Measurements from ENCODE around the gene RUFY3. TPM values are rescaled to one million over a fixed set of nuclear protein-coding genes. Genes with fewer than 3 reads are reported as not detected.

RUFY3 gene
- polyA plus RNA-seq, 2 of the 4 experiments (the other 2 are of a cell fraction), result 8.1 to 20.8 TPM

DNA sequence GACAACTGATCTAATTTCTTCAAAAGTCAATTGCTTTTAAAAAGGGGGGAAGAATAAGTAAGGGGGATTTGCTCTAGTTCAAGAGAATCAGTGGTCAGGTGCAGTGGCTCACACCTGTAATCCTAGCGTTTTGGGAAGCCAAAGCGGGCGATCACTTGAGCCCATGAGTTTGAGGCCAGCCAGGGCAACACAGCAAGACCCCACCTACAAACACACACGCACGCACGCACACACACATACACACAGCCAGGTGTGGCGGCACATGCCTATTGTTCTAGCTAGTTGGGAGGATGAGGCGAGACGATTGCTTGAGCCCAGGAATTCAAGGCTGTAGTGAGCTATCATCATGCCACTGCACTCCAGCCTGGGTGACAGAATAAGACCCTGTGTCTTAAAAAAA is 108.3 kb downstream of the RUFY3 start:
- no peak overlapping the region for H3K4me3 ChIP-seq
- no peaks in the 10 kb centered on the region for H3K9me3 ChIP-seq
- DNase-seq (ENCODE audit: low read depth in 1 of 2, low spot score in 1 of 2), result no peak
- ChIA-PET CTCF (interaction anchor here (0.6 kb wide), 1 partner anchor 93 kb away, joined by 3 read pairs; no protein-coding TSS in a partner anchor), POLR2A (interaction anchor here (0.7 kb wide), 1 partner anchor 9 kb away, joined by 3 read pairs; no protein-coding TSS in a partner anchor)
- no peak overlapping the region for H3K27ac ChIP-seq
- FAIRE-seq, result no peak
- TF ChIP-seq MAFK (IDR thresholded peaks at IDR 0.05; ENCODE audit: partially characterized antibody) (no peak), NPAS2 (CRISPR knock-in tag; IDR thresholded peaks at IDR 0.05; ENCODE audit: borderline replicate concordance) (no peak), CHD4 (IDR thresholded peaks at IDR 0.05; ENCODE audit: borderline replicate concordance) (no peak), CHD2 (IDR thresholded peaks at IDR 0.05; ENCODE audit: low read length, partially characterized antibody) (no peak), EP300 (IDR thresholded peaks at IDR 0.05) (no peak)
- TF ChIP-seq, protein P1, sequence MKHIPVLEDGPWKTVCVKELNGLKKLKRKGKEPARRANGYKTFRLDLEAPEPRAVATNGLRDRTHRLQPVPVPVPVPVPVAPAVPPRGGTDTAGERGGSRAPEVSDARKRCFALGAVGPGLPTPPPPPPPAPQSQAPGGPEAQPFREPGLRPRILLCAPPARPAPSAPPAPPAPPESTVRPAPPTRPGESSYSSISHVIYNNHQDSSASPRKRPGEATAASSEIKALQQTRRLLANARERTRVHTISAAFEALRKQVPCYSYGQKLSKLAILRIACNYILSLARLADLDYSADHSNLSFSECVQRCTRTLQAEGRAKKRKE (CRISPR knock-in tag; IDR thresholded peaks at IDR 0.05; ENCODE audit: low read depth), result no peak
- TF ChIP-seq, protein P2, sequence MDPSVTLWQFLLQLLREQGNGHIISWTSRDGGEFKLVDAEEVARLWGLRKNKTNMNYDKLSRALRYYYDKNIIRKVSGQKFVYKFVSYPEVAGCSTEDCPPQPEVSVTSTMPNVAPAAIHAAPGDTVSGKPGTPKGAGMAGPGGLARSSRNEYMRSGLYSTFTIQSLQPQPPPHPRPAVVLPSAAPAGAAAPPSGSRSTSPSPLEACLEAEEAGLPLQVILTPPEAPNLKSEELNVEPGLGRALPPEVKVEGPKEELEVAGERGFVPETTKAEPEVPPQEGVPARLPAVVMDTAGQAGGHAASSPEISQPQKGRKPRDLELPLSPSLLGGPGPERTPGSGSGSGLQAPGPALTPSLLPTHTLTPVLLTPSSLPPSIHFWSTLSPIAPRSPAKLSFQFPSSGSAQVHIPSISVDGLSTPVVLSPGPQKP (IDR thresholded peaks at IDR 0.05; ENCODE audit: low read depth, low read length), result no peak
- H3K4me1 ChIP-seq, result no peaks in the 10 kb centered on the region
- ATAC-seq, result no peak
- 97% methylated on average over 9 of the region's 9 CpGs for WGBS (ENCODE audit: missing lambda C conversion rate)
- H3K4me2 ChIP-seq, result no peak overlapping the region

DNA sequence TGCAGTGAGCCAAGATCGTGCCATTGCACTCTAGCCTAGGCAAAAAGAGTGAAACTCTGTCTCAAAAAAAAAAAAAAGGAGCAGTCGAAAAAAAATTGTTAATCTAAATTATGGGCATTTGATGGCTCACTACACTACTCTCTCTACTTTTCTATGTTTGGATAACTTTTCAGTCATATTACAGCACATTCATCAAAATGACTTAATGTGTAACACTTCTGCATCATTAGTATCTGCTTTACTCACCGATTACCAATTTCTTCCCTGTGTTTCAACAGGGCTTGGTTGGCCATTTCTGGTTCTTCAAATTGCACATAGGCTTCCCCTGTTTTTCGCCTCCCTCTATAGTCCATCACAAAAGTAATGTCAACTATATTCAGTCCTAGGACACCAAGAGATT is 109.5 kb downstream of the RUFY3 start:
- no peak for DNase-seq (ENCODE audit: low read depth in 1 of 2, low spot score in 1 of 2)
- Histone ChIP-seq H3K4me3 (no peak overlapping the region), H3K9me3 (no peaks in the 10 kb centered on the region), H3K4me1 (peaks cover under 1% of the 10 kb centered on the region; the same call in 2 of the 3 replicates), H3K4me2 (no peak overlapping the region), H3K27ac (no peak overlapping the region)
- 92% methylated on average over 4 of the region's 4 CpGs for WGBS (ENCODE audit: missing lambda C conversion rate)
- TF ChIP-seq RARB (CRISPR knock-in tag; IDR thresholded peaks at IDR 0.05) (no peak), RAD21 (conservative IDR thresholded peaks at IDR 0.05 in 1 of 2, IDR thresholded peaks at IDR 0.05 in 1 of 2) (no peak), CHD4 (IDR thresholded peaks at IDR 0.05; ENCODE audit: borderline replicate concordance) (no peak), EP300 (IDR thresholded peaks at IDR 0.05) (no peak)
- no peak for FAIRE-seq
- ATAC-seq, result no peak
- CTCF ChIA-PET, result no interaction called here
- POLR2A ChIA-PET, result no interaction called here

DNA sequence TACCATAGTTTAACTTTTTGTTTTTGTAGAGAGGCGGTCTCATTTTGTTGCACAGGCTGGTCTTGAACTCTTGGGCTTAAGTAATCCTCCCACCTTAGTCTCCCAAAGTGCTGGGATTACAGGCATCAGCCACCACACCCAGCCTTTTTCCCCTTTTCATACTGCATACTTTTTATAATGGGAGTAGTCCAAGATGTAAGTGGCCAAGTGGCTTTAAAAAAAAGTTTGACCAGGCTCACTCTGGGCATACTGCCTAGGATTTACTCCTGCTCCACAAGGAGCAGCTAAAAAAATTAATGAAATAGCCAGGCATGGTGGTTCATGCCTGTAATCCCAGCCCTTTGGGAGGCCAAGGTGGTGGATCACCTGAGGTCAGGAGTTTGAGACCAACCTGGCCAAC is 111.9 kb downstream of the RUFY3 start:
- DNase-seq (ENCODE audit: low read depth in 1 of 2, low spot score in 1 of 2) (no peak), ATAC-seq (no peak), FAIRE-seq (no peak)
- H3K27ac ChIP-seq, result no peak overlapping the region
- CTCF ChIA-PET, result no interaction called here
- H3K9me3 ChIP-seq, result no peaks in the 10 kb centered on the region
- no peak overlapping the region for H3K4me3 ChIP-seq
- TF ChIP-seq HOXA7 (CRISPR knock-in tag; IDR thresholded peaks at IDR 0.05) (no peak), HMGXB4 (CRISPR knock-in tag; IDR thresholded peaks at IDR 0.05; ENCODE audit: borderline replicate concordance) (no peak)
- POLR2A ChIA-PET, result no interaction called here
- H3K4me1 ChIP-seq, result peaks cover 12% of the 10 kb centered on the region; the same call in 2 of the 3 replicates
- no peak overlapping the region for H3K4me2 ChIP-seq
- 100% methylated on average over 1 of the region's 1 CpG for WGBS (ENCODE audit: missing lambda C conversion rate)

GRCh38 chr4:70836081-70836480 is 114.3 kb downstream of the RUFY3 start:
- no peak overlapping the region for H3K27ac ChIP-seq
- no peak for FAIRE-seq
- H3K9me3 ChIP-seq, result no peaks in the 10 kb centered on the region
- WGBS (ENCODE audit: missing lambda C conversion rate), result 88% methylated on average over 2 of the region's 2 CpGs
- H3K4me3 ChIP-seq, result no peak overlapping the region
- no peak for DNase-seq (ENCODE audit: low read depth in 1 of 2, low spot score in 1 of 2)
- H3K4me2 ChIP-seq, result peak overlapping the region; percentile 95; the same call in 2 of the 3 replicates
- CTCF ChIA-PET, result interaction anchor here (1.3 kb wide), 1 partner anchor 8 kb away, joined by 3 read pairs; no protein-coding TSS in a partner anchor
- no peak for ATAC-seq
- H3K4me1 ChIP-seq, result peaks cover 12% of the 10 kb centered on the region; the same call in 2 of the 3 replicates
- POLR2A ChIA-PET, result no interaction called here
- TF ChIP-seq HOXB13 (CRISPR knock-in tag; IDR thresholded peaks at IDR 0.05; ENCODE audit: low read depth) (no peak), HOXB5 (CRISPR knock-in tag; IDR thresholded peaks at IDR 0.05) (no peak), RNF2 (IDR thresholded peaks at IDR 0.05; ENCODE audit: borderline replicate concordance, low read depth) (no peak), CBX8 (IDR thresholded peaks at IDR 0.05) (no peak), TP53 (CRISPR knock-in tag; IDR thresholded peaks at IDR 0.05) (no peak), HOXA7 (CRISPR knock-in tag; IDR thresholded peaks at IDR 0.05) (no peak), EP300 (IDR thresholded peaks at IDR 0.05) (no peak), CEBPB (IDR thresholded peaks at IDR 0.05) (no peak), BHLHE40 (IDR thresholded peaks at IDR 0.05; ENCODE audit: low read depth, low read length) (no peak), ZSCAN20 (CRISPR knock-in tag; IDR thresholded peaks at IDR 0.05) (no peak), ZFP36 (IDR thresholded peaks at IDR 0.05; ENCODE audit: borderline replicate concordance, partially characterized antibody) (no peak), EHF (CRISPR knock-in tag; IDR thresholded peaks at IDR 0.05) (no peak), FOSB (CRISPR knock-in tag; IDR thresholded peaks at IDR 0.05) (no peak)
- TF ChIP-seq, protein P3, sequence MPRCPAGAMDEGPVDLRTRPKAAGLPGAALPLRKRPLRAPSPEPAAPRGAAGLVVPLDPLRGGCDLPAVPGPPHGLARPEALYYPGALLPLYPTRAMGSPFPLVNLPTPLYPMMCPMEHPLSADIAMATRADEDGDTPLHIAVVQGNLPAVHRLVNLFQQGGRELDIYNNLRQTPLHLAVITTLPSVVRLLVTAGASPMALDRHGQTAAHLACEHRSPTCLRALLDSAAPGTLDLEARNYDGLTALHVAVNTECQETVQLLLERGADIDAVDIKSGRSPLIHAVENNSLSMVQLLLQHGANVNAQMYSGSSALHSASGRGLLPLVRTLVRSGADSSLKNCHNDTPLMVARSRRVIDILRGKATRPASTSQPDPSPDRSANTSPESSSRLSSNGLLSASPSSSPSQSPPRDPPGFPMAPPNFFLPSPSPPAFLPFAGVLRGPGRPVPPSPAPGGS (IDR thresholded peaks at IDR 0.05), result no peak
- TF ChIP-seq, protein P2 (IDR thresholded peaks at IDR 0.05; ENCODE audit: low read depth, low read length), result no peak
- TF ChIP-seq, protein P4, sequence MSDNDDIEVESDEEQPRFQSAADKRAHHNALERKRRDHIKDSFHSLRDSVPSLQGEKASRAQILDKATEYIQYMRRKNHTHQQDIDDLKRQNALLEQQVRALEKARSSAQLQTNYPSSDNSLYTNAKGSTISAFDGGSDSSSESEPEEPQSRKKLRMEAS (IDR thresholded peaks at IDR 0.05), result no peak
